ENCODE results near the gene VDR.
A peak's percentile ranks its signal among the peaks of the same experiment; 100 is the strongest.

VDR gene

GRCh38 chr12:47904713-47905709, at the start of gene VDR:
VDR (minus strand) TSS chr12:47904994; CDS start chr12:47879113, 25,881 bp downstream.
- no peaks in the 10 kb centered on the region for H3K9me3 Mint-ChIP-seq
- no peak within 1 kb of the TSS for H3K27ac Mint-ChIP-seq (ENCODE audit: low read depth)
- peaks cover 30% of the 10 kb centered on the region for H3K4me1 Mint-ChIP-seq
- peak within 1 kb of the TSS; percentile 78 for H3K4me3 Mint-ChIP-seq
- DNase-seq (ENCODE audit: low spot score in 2 of 2) = peak; percentile 31 to 42
- no peaks in the 10 kb centered on the region for H3K36me3 Mint-ChIP-seq (ENCODE audit: insufficient read depth)
- ATAC-seq (replicated peaks; ENCODE audit: extremely low read depth, poor library complexity, severe bottlenecking) = peak; percentile 72
- H3K27me3 Mint-ChIP-seq = no peaks in the 10 kb centered on the region

- H3K9me3 Mint-ChIP-seq = no peaks in the 10 kb centered on the region
- no peak overlapping the region for H3K27ac Mint-ChIP-seq (ENCODE audit: low read depth)
- H3K4me3 Mint-ChIP-seq = no peak overlapping the region
- H3K27me3 Mint-ChIP-seq = peaks cover 8% of the 10 kb centered on the region
- ATAC-seq (replicated peaks; ENCODE audit: extremely low read depth, poor library complexity, severe bottlenecking) (no peak), DNase-seq (ENCODE audit: low spot score in 2 of 2) (no peak)
- peaks cover 2% of the 10 kb centered on the region for H3K36me3 Mint-ChIP-seq (ENCODE audit: insufficient read depth)
- H3K4me1 Mint-ChIP-seq = no peaks in the 10 kb centered on the region
Observed at GRCh38 chr12:47954058-47954457, 49.3 kb upstream of the VDR start.

- ATAC-seq (replicated peaks; ENCODE audit: extremely low read depth, poor library complexity, severe bottlenecking) = no peak
Observed at GRCh38 chr12:47950856-47951468, 46.2 kb upstream of the VDR start.

GRCh38 chr12:47949441-47950341, 44.9 kb upstream of the VDR start:
- no peaks in the 10 kb centered on the region for H3K4me1 Mint-ChIP-seq
- no peak overlapping the region for H3K27ac Mint-ChIP-seq (ENCODE audit: low read depth)
- DNase-seq (ENCODE audit: low spot score in 2 of 2) (no peak), ATAC-seq (replicated peaks; ENCODE audit: extremely low read depth, poor library complexity, severe bottlenecking) (no peak)
- no peak overlapping the region for H3K4me3 Mint-ChIP-seq
- H3K36me3 Mint-ChIP-seq (ENCODE audit: insufficient read depth) = peaks cover 2% of the 10 kb centered on the region
- H3K27me3 Mint-ChIP-seq = peaks cover 19% of the 10 kb centered on the region
- H3K9me3 Mint-ChIP-seq = no peaks in the 10 kb centered on the region

More at GRCh38 chr12:47950856-47951468, 46.2 kb upstream of the VDR start:
- peaks cover 19% of the 10 kb centered on the region for H3K27me3 Mint-ChIP-seq
- peaks cover 2% of the 10 kb centered on the region for H3K36me3 Mint-ChIP-seq (ENCODE audit: insufficient read depth)
- DNase-seq (ENCODE audit: low spot score in 2 of 2) = no peak
- H3K4me3 Mint-ChIP-seq = no peak overlapping the region
- H3K9me3 Mint-ChIP-seq = no peaks in the 10 kb centered on the region
- H3K4me1 Mint-ChIP-seq = no peaks in the 10 kb centered on the region
- H3K27ac Mint-ChIP-seq (ENCODE audit: low read depth) = no peak overlapping the region

- Mint-ChIP-seq H3K4me3 (no peak overlapping the region), H3K9me3 (no peaks in the 10 kb centered on the region), H3K27ac (ENCODE audit: low read depth) (no peak overlapping the region), H3K36me3 (ENCODE audit: insufficient read depth) (peaks cover 3% of the 10 kb centered on the region), H3K4me1 (no peaks in the 10 kb centered on the region), H3K27me3 (peaks cover 22% of the 10 kb centered on the region)
- DNase-seq (ENCODE audit: low spot score in 2 of 2) = no peak
- no peak for ATAC-seq (replicated peaks; ENCODE audit: extremely low read depth, poor library complexity, severe bottlenecking)
Observed at GRCh38 chr12:47947341-47947740, 42.5 kb upstream of the VDR start.

- Mint-ChIP-seq H3K27me3 (peaks cover 25% of the 10 kb centered on the region), H3K4me1 (no peaks in the 10 kb centered on the region), H3K36me3 (ENCODE audit: insufficient read depth) (peaks cover 3% of the 10 kb centered on the region), H3K4me3 (no peak overlapping the region), H3K27ac (ENCODE audit: low read depth) (no peak overlapping the region), H3K9me3 (no peaks in the 10 kb centered on the region)
- ATAC-seq (replicated peaks; ENCODE audit: extremely low read depth, poor library complexity, severe bottlenecking) = no peak
- no peak for DNase-seq (ENCODE audit: low spot score in 2 of 2)
Observed at GRCh38 chr12:47946413-47947323, 41.9 kb upstream of the VDR start.

- H3K27ac Mint-ChIP-seq (ENCODE audit: low read depth) = no peak overlapping the region
- H3K36me3 Mint-ChIP-seq (ENCODE audit: insufficient read depth) = peaks cover 1% of the 10 kb centered on the region
- H3K4me3 Mint-ChIP-seq = no peak overlapping the region
- H3K27me3 Mint-ChIP-seq = peaks cover 39% of the 10 kb centered on the region
- peaks cover 10% of the 10 kb centered on the region for H3K4me1 Mint-ChIP-seq
- H3K9me3 Mint-ChIP-seq = no peaks in the 10 kb centered on the region
- DNase-seq (ENCODE audit: low spot score in 2 of 2) = no peak
- ATAC-seq (replicated peaks; ENCODE audit: extremely low read depth, poor library complexity, severe bottlenecking) = no peak
Observed at GRCh38 chr12:47945341-47945728, 40.5 kb upstream of the VDR start.

- H3K27me3 Mint-ChIP-seq = peaks cover 40% of the 10 kb centered on the region
- ATAC-seq (replicated peaks; ENCODE audit: extremely low read depth, poor library complexity, severe bottlenecking) (no peak), DNase-seq (ENCODE audit: low spot score in 2 of 2) (no peak)
- peaks cover 10% of the 10 kb centered on the region for H3K4me1 Mint-ChIP-seq
- H3K36me3 Mint-ChIP-seq (ENCODE audit: insufficient read depth) = peaks cover 1% of the 10 kb centered on the region
- no peak overlapping the region for H3K27ac Mint-ChIP-seq (ENCODE audit: low read depth)
- H3K9me3 Mint-ChIP-seq = no peaks in the 10 kb centered on the region
- no peak overlapping the region for H3K4me3 Mint-ChIP-seq
Observed at GRCh38 chr12:47944685-47945340, 40.0 kb upstream of the VDR start.

- ATAC-seq (replicated peaks; ENCODE audit: extremely low read depth, poor library complexity, severe bottlenecking) (no peak), DNase-seq (ENCODE audit: low spot score in 2 of 2) (no peak)
- Mint-ChIP-seq H3K4me3 (no peak overlapping the region), H3K9me3 (no peaks in the 10 kb centered on the region), H3K4me1 (peaks cover 10% of the 10 kb centered on the region), H3K27ac (ENCODE audit: low read depth) (no peak overlapping the region), H3K27me3 (peaks cover 40% of the 10 kb centered on the region), H3K36me3 (ENCODE audit: insufficient read depth) (peaks cover 1% of the 10 kb centered on the region)
Observed at GRCh38 chr12:47943623-47944340, 39.0 kb upstream of the VDR start.

GRCh38 chr12:47942614-47943225, 37.9 kb upstream of the VDR start:
- ATAC-seq (replicated peaks; ENCODE audit: extremely low read depth, poor library complexity, severe bottlenecking) (no peak), DNase-seq (ENCODE audit: low spot score in 2 of 2) (no peak)
- Mint-ChIP-seq H3K27ac (ENCODE audit: low read depth) (no peak overlapping the region), H3K27me3 (peaks cover 40% of the 10 kb centered on the region), H3K4me3 (no peak overlapping the region), H3K9me3 (no peaks in the 10 kb centered on the region), H3K4me1 (peaks cover 10% of the 10 kb centered on the region), H3K36me3 (ENCODE audit: insufficient read depth) (peaks cover 1% of the 10 kb centered on the region)
